Glutamatergic neuron (in vitro differentiated cells): ENCODE results near the gene AADACL3. TPM values are rescaled to one million over a fixed set of nuclear protein-coding genes. Genes with fewer than 3 reads are reported as not detected.

Experiments used
- DNase-seq: peaks from one replicate; pipeline ENCODE4 v3.0.0; 2022
- H3K27ac Mint-ChIP-seq: one replicate; pipeline ENCODE4 v1.8.0; 2020; ENCODE audit warnings: mild to moderate bottlenecking, mixed read lengths, inconsistent platforms; ENCODE audit not compliant: unreplicated experiment
- H3K27me3 Mint-ChIP-seq: one replicate; pipeline ENCODE4 v1.8.0; 2020; ENCODE audit warnings: mild to moderate bottlenecking, moderate library complexity, mixed read lengths, inconsistent platforms; ENCODE audit not compliant: unreplicated experiment
- H3K36me3 Mint-ChIP-seq: one replicate; pipeline ENCODE4 v1.8.0; 2020; ENCODE audit warnings: mild to moderate bottlenecking, mixed read lengths, inconsistent platforms; ENCODE audit not compliant: unreplicated experiment
- H3K4me1 Mint-ChIP-seq: one replicate; pipeline ENCODE4 v1.8.0; 2020; ENCODE audit warnings: mild to moderate bottlenecking, low read depth, mixed read lengths, inconsistent platforms; ENCODE audit not compliant: unreplicated experiment
- H3K4me3 Mint-ChIP-seq: one replicate; pipeline ENCODE4 v1.8.0; 2020; ENCODE audit warnings: mild to moderate bottlenecking, mixed read lengths, inconsistent platforms; ENCODE audit not compliant: unreplicated experiment
- H3K9me3 Mint-ChIP-seq: one replicate; pipeline ENCODE4 v1.8.0; 2020; ENCODE audit warnings: mild to moderate bottlenecking, moderate library complexity, mixed read lengths, inconsistent platforms; ENCODE audit not compliant: unreplicated experiment
- CTCF ChIP-seq: fragments of 200-600 bp; sonication (generic); IDR thresholded peaks from one replicate; pipeline ENCODE4 v1.5.0; 2021; ENCODE audit not compliant: partially characterized antibody, unreplicated experiment
- total RNA-seq: library from RNA; stranded (reverse); fragmentation: NEBNext Ultra II Directional; extraction: Animal tissue kit (Norgen Biotek cat#: 25700); gene quantifications from one replicate; pipeline ENCODE4 v1.2.1, GENCODE V29; 2021; ENCODE audit not compliant: unreplicated experiment

Gene AADACL3
- total RNA-seq, 1 donor from 2014 or later = not detected

- no peak overlapping the region for H3K27ac Mint-ChIP-seq
- H3K4me3 Mint-ChIP-seq = no peak overlapping the region
- TF ChIP-seq CTCF = no peak
- no peaks in the 10 kb centered on the region for H3K27me3 Mint-ChIP-seq
- no peaks in the 10 kb centered on the region for H3K4me1 Mint-ChIP-seq
- no peaks in the 10 kb centered on the region for H3K36me3 Mint-ChIP-seq
- no peak for DNase-seq
- peaks cover 4% of the 10 kb centered on the region for H3K9me3 Mint-ChIP-seq
These were observed 56.6 kb downstream of the AADACL3 start for GRCh38 chr1:12772520-12772919.

- TF ChIP-seq CTCF = no peak
These were observed 57.5 kb downstream of the AADACL3 start, which contains the start of gene PRAMEF12 for GRCh38 chr1:12773438-12773837. Gene PRAMEF12 (plus strand): TSS chr1:12773738. CDS start chr1:12774868, 1,130 bp downstream.

GRCh38 chr1:12774801-12775345 is 59.0 kb downstream of the AADACL3 start:
- Mint-ChIP-seq H3K27me3 (no peaks in the 10 kb centered on the region), H3K9me3 (peaks cover 2% of the 10 kb centered on the region), H3K36me3 (no peaks in the 10 kb centered on the region), H3K4me1 (no peaks in the 10 kb centered on the region), H3K4me3 (no peak overlapping the region), H3K27ac (no peak overlapping the region)
- DNase-seq = no peak
- no peak for TF ChIP-seq CTCF

More at GRCh38 chr1:12773438-12773837, 57.5 kb downstream of the AADACL3 start, which contains the start of gene PRAMEF12:
- no peaks in the 10 kb centered on the region for H3K36me3 Mint-ChIP-seq
- H3K4me1 Mint-ChIP-seq = no peaks in the 10 kb centered on the region
- no peaks in the 10 kb centered on the region for H3K27me3 Mint-ChIP-seq
- H3K9me3 Mint-ChIP-seq = peaks cover 4% of the 10 kb centered on the region
- H3K4me3 Mint-ChIP-seq = no peak within 1 kb of the TSS
- no peak within 1 kb of the TSS for H3K27ac Mint-ChIP-seq
- DNase-seq = no peak

DNA sequence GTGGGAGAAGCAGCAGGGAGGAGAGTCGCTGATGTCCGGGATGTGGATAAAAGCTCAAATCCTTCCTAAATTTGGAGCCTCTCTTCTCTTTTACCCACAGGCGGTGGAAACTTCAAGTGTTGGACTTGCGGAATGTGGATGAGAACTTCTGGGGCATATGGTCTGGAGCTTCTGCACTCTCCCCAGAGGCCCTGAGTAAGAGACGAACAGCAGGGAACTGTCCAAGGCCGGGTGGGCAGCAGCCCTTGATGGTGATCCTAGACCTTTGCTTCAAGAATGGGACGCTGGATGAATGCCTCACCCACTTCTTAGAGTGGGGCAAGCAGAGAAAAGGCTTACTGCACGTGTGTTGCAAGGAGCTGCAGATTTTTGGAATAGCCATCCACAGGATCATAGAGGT is 59.5 kb downstream of the AADACL3 start:
- Mint-ChIP-seq H3K36me3 (no peaks in the 10 kb centered on the region), H3K9me3 (peaks cover 2% of the 10 kb centered on the region), H3K27me3 (no peaks in the 10 kb centered on the region), H3K4me1 (no peaks in the 10 kb centered on the region), H3K4me3 (no peak overlapping the region), H3K27ac (no peak overlapping the region)
- no peak for TF ChIP-seq CTCF
- no peak for DNase-seq

- Mint-ChIP-seq H3K4me3 (no peak overlapping the region), H3K4me1 (no peaks in the 10 kb centered on the region), H3K27ac (no peak overlapping the region), H3K9me3 (peaks cover 2% of the 10 kb centered on the region), H3K27me3 (no peaks in the 10 kb centered on the region), H3K36me3 (no peaks in the 10 kb centered on the region)
- DNase-seq = no peak
- TF ChIP-seq CTCF = no peak
These were observed 61.1 kb downstream of the AADACL3 start for GRCh38 chr1:12776801-12777557.
